Heart left ventricle (tissue), 13 donors: ENCODE results near the gene CCN5.

Source experiments
- CTCF ChIP-seq, 12 donors: fragments of 200-600 bp; sonication (generic) in 4 of 12; IDR thresholded peaks; one replicate each; pipeline versions ENCODE4 v1.5.0 to v1.8.0; 2018 to 2022; ENCODE audit warnings: antibody characterized with exemption in 12 of 12, mild to moderate bottlenecking in 5 of 12
- POLR2A ChIP-seq, 2 donors: fragments of 450-650 bp; IDR thresholded peaks; one replicate each; pipeline ENCODE4 v1.6.1; 2017; ENCODE audit warnings: antibody characterized with exemption in 2 of 2, mild to moderate bottlenecking in 2 of 2, moderate library complexity in 2 of 2
- donor health status: ischemic (EF 13 %, LVEDD 7.1; RV severe dilation, severe dysfunction).
- donor health status: DM: no; HTN: yes; CAD: no.
- donor health status: DM: no; HTN: no; CAD: no.
- donor health status: ischemic (EF 25% LVEDD 6.9; RV normal size, moderate dysfunction).
- donor health status: ischemic (EF 25% LVEDD 5.7; RV mildly dilated, moderate dysfunction).
- donor health status: ischemic (EF 35%, LVEDD 5.7; RV mildly dilated, moderate dysfunction).
- donor health status: nonischemic (EF 11% LVEDD 7.7; RV severe dilation, severe dysfunction).
- donor health status: DM: yes; HTN: yes; CAD: no.
- donor health status: PGD.
- donor health status: ischemic (EF 29% LVEDD 5.4; RV normal size, mild dysfunction).
- donor health status: nonischemic (EF 23%, LVEDD 6.1; RV moderate dilation, normal function).

GRCh38 chr20:44698351-44698750 is 16.8 kb upstream of the CCN5 start:
- TF ChIP-seq CTCF (IDR thresholded peaks at IDR 0.05) (no peak), POLR2A (IDR thresholded peaks at IDR 0.05) (no peak)
